Heart left ventricle (tissue), 13 donors: Measurements from ENCODE around the gene DTX1.

Source experiments
- POLR2A ChIP-seq, 2 donors: fragments of 450-650 bp; IDR thresholded peaks; one replicate each; pipeline ENCODE4 v1.6.1; 2017; ENCODE audit warnings: antibody characterized with exemption in 2 of 2, mild to moderate bottlenecking in 2 of 2, moderate library complexity in 2 of 2
- TF ChIP-seq, protein P1 (sequence below), 12 donors: fragments of 200-600 bp; sonication (generic) in 4 of 12; IDR thresholded peaks; one replicate each; pipeline versions ENCODE4 v1.5.0 to v1.8.0; 2018 to 2022; ENCODE audit warnings: antibody characterized with exemption in 12 of 12, mild to moderate bottlenecking in 5 of 12
- donor health status: ischemic (EF 13 %, LVEDD 7.1; RV severe dilation, severe dysfunction).
- donor health status: DM: no; HTN: yes; CAD: no.
- donor health status: DM: no; HTN: no; CAD: no.
- donor health status: ischemic (EF 25% LVEDD 6.9; RV normal size, moderate dysfunction).
- donor health status: ischemic (EF 25% LVEDD 5.7; RV mildly dilated, moderate dysfunction).
- donor health status: ischemic (EF 35%, LVEDD 5.7; RV mildly dilated, moderate dysfunction).
- donor health status: nonischemic (EF 11% LVEDD 7.7; RV severe dilation, severe dysfunction).
- donor health status: DM: yes; HTN: yes; CAD: no.
- donor health status: PGD.
- donor health status: ischemic (EF 29% LVEDD 5.4; RV normal size, mild dysfunction).
- donor health status: nonischemic (EF 23%, LVEDD 6.1; RV moderate dilation, normal function).

DNA sequence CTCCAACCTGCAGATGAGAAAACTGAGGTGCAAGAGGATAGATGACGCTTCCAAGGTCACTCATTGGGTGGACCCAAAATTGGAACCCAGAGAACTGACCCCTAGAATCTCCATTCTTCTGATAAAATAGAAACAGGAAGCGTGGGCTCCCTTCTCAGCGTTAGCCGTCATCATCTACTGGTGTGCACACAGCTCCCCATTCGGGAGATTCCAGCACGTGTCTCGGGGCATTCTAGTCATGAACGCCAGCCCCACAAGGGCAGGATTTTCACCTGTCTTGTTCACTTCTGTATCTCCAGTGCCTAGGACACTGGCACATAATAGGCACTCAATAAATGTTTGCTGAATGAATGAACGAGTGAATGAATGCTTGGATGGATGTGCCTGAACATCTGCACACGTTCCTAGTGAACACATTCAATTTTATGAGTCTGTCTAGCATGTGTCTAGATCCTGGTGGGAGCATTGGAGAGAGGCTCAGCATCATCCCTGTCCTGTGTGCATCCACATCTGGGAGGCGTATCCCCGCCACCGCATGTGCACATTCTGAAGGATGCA lies 48.5 kb downstream of the DTX1 start:
- TF ChIP-seq, protein P1, sequence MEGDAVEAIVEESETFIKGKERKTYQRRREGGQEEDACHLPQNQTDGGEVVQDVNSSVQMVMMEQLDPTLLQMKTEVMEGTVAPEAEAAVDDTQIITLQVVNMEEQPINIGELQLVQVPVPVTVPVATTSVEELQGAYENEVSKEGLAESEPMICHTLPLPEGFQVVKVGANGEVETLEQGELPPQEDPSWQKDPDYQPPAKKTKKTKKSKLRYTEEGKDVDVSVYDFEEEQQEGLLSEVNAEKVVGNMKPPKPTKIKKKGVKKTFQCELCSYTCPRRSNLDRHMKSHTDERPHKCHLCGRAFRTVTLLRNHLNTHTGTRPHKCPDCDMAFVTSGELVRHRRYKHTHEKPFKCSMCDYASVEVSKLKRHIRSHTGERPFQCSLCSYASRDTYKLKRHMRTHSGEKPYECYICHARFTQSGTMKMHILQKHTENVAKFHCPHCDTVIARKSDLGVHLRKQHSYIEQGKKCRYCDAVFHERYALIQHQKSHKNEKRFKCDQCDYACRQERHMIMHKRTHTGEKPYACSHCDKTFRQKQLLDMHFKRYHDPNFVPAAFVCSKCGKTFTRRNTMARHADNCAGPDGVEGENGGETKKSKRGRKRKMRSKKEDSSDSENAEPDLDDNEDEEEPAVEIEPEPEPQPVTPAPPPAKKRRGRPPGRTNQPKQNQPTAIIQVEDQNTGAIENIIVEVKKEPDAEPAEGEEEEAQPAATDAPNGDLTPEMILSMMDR (IDR thresholded peaks at IDR 0.05): no peak
- TF ChIP-seq POLR2A (IDR thresholded peaks at IDR 0.05): no peak
